Suprapubic skin (tissue), 4 donors: ENCODE measurements around the gene EXD3. TPM values are rescaled to one million over a fixed set of nuclear protein-coding genes. Genes with fewer than 3 reads are reported as not detected.
"Not testable (repeated sequence)": the region's sequence is repeated elsewhere in the genome, so short reads cannot be mapped to it uniquely, and the experiment has no call there.

Source experiments
- DNase-seq, 2 donors: peaks; one replicate each; pipeline ENCODE4 v3.0.0-alpha.2; 2019; ENCODE audit warnings: low spot score in 2 of 2
- H3K27ac ChIP-seq: fragments of 200-600 bp; sonication (generic); one replicate; pipeline ENCODE4 v1.5.1; 2019
- H3K27me3 ChIP-seq: fragments of 200-600 bp; sonication (generic); one replicate; pipeline ENCODE4 v1.5.1; 2019
- H3K36me3 ChIP-seq: fragments of 200-600 bp; sonication (generic); one replicate; pipeline ENCODE4 v1.5.1; 2019
- H3K4me1 ChIP-seq: fragments of 200-600 bp; sonication (generic); one replicate; pipeline ENCODE4 v1.5.1; 2019
- H3K4me3 ChIP-seq: fragments of 200-600 bp; sonication (generic); one replicate; pipeline ENCODE4 v1.5.1; 2019; ENCODE audit warnings: mild to moderate bottlenecking
- H3K9me3 ChIP-seq: fragments of 200-600 bp; sonication (generic); one replicate; pipeline ENCODE4 v1.5.1; 2019
- EP300 ChIP-seq: sonication (generic); formaldehyde crosslinking; IDR thresholded peaks from one replicate; pipeline ENCODE4 v1.6.1; 2017; ENCODE audit warnings: antibody characterized with exemption
- POLR2A ChIP-seq, 2 donors: fragments of 450-650 bp; IDR thresholded peaks; one replicate each; pipeline ENCODE4 v1.6.1; 2017; ENCODE audit warnings: antibody characterized with exemption in 2 of 2, mild to moderate bottlenecking in 2 of 2, moderate library complexity in 2 of 2
- POLR2AphosphoS5 ChIP-seq, 3 donors: sonication (generic); formaldehyde crosslinking; IDR thresholded peaks; one replicate each; pipeline ENCODE4 v1.6.1; 2017; ENCODE audit warnings: antibody characterized with exemption in 3 of 3
- WGBS: methylation state at CpG from one replicate; pipeline ENCODE4 v1.1.5; 2018; 5-methylcytosine and 5-hydroxymethylcytosine counted together
- total RNA-seq, 4 donors: library from RNA; depleted of rRNA; stranded (reverse); fragments of >200 nt; gene quantifications; one replicate each; pipeline ENCODE4 v1.1.0, GENCODE V29; 2016
- TF ChIP-seq, protein P1 (sequence below), 2 donors: fragments of 200-600 bp in 1 of 2; fragments of 450-650 bp in 1 of 2; sonication (generic) in 1 of 2; IDR thresholded peaks; one replicate each; pipeline ENCODE4 v1.5.1; 2016 to 2019; ENCODE audit warnings: antibody characterized with exemption in 2 of 2, mild to moderate bottlenecking in 1 of 2, moderate library complexity in 1 of 2

EXD3 gene, protein sequence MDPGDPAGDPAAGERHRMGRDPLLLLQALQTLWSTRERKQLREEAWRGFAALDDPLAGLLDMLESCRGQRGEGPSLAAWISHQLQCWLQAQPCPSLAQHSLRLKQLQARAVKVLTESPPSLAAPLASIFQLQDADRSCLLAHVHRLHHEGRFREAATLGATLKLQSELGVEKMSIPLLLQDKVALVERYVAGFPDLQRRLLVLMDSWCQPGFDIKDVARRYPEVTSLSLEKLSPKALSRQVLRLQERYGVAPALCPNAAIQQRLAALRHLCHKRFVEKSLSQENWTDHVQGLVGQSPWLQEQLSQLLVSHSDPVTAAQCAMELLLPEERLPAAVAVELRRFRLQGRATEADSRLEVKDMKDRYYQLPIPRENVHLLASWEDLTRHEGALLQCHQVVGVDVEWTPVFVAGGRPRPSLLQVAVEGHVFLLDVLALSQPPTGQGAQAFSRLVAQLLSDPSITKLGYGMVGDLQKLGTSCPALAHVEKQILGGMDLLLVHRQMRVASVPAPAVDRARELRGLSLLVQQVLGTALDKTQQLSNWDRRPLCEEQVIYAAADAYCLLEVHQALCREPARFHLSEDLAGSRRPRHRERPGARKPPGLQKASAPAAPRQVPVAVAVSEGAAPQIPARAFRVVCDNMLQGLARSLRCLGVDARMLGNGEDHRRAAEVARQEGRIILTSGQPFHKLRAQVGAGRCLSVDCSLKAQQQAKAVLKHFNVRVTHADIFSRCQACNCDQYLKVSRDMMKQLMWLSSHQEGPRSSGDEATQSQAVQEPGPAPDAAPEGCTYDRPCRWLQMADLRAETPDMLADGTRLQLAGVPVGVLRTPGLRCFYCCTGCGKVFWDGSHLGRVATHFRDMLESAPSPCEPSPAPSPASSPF
- 10 to 100 TPM in 3 of 4 donors, 1 to 10 TPM in 1; 7.3 to 54.0 (median 16.4) TPM for total RNA-seq

DNA sequence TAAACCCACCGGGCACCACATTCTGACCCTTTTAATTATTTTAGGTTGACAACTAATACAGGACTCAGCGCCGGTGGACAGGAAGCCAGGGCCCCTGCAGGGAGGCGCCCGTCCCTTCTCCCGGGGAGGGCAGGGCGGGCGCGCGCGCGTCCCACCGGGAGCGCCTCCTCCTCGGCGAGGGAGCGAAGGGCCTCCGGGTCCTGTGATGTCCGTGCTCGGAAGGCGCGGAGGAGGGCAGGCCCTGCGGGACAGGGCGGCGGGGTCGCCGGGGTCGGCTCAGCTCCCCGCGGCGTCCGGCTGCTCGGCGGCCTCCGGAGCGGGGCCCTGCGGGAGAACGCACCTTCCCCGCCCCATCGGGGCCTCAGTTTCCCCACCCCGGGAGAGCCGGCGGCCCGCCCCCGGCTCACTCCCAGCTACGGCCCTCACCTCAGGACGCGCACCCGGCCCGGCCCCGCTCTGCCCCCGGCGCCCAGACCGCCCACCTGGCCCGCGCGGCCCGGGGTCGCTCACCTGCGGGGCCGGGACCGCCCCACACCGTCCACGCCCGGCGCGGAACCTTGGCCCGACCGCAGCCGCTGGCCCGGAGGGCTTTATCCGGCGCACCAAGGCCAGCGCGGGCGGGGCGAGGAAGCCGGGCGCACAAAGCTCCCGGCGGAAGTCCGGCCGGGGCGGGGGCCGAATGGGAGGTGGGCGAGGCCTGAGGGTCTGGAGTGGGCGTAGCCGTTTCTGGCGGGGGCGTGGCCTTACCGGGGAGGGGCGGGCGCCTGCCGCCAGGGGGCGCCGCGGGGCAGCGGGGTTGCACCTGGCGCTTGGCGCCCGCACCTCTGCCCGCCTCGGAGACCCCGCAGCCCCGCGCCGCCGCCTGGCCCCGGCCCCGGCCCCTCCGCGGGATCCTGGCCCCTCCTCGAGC lies at the start of gene EXD3, which contains the start of gene NOXA1:
EXD3 (minus strand) TSS at position 559 of the 910 bp plus-strand sequence. CDS start 27,805 bp downstream, outside the sequence.
NOXA1 (plus strand) TSS at position 790 of the 910 bp plus-strand sequence. CDS start 137 bp downstream, outside the sequence.
- Histone ChIP-seq H3K9me3 (no peaks in the 10 kb centered on the region), H3K27me3 (no peaks in the 10 kb centered on the region), H3K27ac (peak within 1 kb of the TSS; percentile 78), H3K4me1 (peaks cover 40% of the 10 kb centered on the region), H3K36me3 (no peaks in the 10 kb centered on the region), H3K4me3 (peak within 1 kb of the TSS; percentile 97)
- TF ChIP-seq, protein P1, sequence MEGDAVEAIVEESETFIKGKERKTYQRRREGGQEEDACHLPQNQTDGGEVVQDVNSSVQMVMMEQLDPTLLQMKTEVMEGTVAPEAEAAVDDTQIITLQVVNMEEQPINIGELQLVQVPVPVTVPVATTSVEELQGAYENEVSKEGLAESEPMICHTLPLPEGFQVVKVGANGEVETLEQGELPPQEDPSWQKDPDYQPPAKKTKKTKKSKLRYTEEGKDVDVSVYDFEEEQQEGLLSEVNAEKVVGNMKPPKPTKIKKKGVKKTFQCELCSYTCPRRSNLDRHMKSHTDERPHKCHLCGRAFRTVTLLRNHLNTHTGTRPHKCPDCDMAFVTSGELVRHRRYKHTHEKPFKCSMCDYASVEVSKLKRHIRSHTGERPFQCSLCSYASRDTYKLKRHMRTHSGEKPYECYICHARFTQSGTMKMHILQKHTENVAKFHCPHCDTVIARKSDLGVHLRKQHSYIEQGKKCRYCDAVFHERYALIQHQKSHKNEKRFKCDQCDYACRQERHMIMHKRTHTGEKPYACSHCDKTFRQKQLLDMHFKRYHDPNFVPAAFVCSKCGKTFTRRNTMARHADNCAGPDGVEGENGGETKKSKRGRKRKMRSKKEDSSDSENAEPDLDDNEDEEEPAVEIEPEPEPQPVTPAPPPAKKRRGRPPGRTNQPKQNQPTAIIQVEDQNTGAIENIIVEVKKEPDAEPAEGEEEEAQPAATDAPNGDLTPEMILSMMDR (IDR thresholded peaks at IDR 0.05), result peak; percentile 40 to 83
- no peak for TF ChIP-seq POLR2AphosphoS5 (IDR thresholded peaks at IDR 0.05)
- DNase-seq, result peak; percentile 95
- WGBS, result under 1% methylated on average over 20 of the region's 113 CpGs

DNA sequence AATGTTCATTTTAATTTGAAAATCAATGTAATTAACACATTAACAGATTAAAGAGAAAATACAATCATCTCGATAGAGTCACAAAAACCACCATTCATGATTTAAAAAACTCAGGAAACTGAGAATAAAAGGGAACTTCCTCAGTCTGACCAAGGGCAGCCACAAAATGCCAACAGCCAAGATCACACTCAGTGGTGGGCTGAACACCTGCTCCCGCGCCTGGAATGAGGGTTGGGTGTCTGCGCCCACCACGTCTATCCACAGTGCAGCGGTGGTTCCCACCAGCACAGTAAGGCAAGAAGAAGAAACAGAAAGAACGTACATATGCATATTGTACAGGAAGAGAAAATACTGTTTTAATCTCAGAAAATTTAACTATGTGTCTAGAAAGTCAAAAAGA lies 47.8 kb upstream of the EXD3 start:
- no peak for TF ChIP-seq POLR2AphosphoS5 (IDR thresholded peaks at IDR 0.05)
- TF ChIP-seq EP300, result no peak
- TF ChIP-seq POLR2A (IDR thresholded peaks at IDR 0.05), result no peak
- H3K27me3 ChIP-seq, result no peaks in the 10 kb centered on the region
- H3K36me3 ChIP-seq, result peaks cover 11% of the 10 kb centered on the region
- H3K27ac ChIP-seq, result no peak overlapping the region
- no peak overlapping the region for H3K4me3 ChIP-seq
- peaks cover 7% of the 10 kb centered on the region for H3K9me3 ChIP-seq
- DNase-seq, result no peak
- no peaks in the 10 kb centered on the region for H3K4me1 ChIP-seq
- WGBS, result 69% methylated on average over 7 of the region's 7 CpGs

DNA sequence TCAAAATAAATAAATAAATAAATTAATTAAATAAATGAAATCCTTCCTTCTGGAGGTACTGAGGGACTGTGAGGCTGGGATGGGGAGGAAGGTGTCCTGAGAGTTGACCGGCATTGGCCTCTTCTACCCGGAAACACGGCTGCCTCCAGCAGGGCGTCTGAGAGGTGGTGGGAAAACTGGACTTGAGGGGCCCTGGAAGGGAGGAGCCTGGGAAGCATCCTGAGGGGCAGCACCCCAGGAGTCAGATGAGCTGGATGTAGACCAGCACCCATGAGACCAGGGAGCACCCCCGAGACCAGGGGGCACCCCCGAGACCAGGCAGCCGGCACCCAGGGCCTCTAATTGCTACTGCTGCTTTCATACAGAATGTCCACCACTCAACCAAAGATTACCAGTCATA lies 44.9 kb upstream of the EXD3 start:
- TF ChIP-seq, protein P1 (IDR thresholded peaks at IDR 0.05), result no peak
- TF ChIP-seq POLR2A (IDR thresholded peaks at IDR 0.05) (no peak), EP300 (no peak), POLR2AphosphoS5 (IDR thresholded peaks at IDR 0.05) (no peak)
- WGBS, result 96% methylated on average over 7 of the region's 7 CpGs
- Histone ChIP-seq H3K4me1 (no peaks in the 10 kb centered on the region), H3K9me3 (no peaks in the 10 kb centered on the region), H3K36me3 (peaks cover 23% of the 10 kb centered on the region), H3K27me3 (no peaks in the 10 kb centered on the region), H3K4me3 (no peak overlapping the region), H3K27ac (no peak overlapping the region)
- DNase-seq, result no peak

DNA sequence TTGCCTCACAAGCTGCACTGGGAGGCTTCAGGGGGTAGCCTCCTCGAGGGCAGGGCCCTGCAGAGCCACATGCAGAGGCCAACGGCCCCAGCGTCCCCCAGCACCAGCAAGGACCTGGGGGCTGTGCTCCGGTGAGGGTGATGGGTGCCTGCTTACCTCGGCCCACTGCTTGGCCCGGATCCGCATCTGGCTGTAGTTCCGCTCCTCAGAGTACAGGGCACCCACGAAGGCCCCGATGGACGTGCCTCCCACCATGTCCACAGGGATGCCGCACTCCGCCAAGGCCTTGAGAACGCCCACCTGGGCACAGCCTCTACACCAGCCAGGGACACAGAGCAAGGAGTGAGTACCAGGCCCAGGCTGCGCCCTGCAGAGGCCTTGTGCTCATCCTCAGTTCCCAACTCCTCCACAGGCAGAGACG lies 44.2 kb upstream of the EXD3 start:
- TF ChIP-seq, protein P1 (IDR thresholded peaks at IDR 0.05), result no peak
- no peak for TF ChIP-seq POLR2A (IDR thresholded peaks at IDR 0.05)
- TF ChIP-seq EP300, result no peak
- TF ChIP-seq POLR2AphosphoS5 (IDR thresholded peaks at IDR 0.05), result no peak
- WGBS, result 98% methylated on average over 4 of the region's 16 CpGs
- DNase-seq, result no peak

DNA sequence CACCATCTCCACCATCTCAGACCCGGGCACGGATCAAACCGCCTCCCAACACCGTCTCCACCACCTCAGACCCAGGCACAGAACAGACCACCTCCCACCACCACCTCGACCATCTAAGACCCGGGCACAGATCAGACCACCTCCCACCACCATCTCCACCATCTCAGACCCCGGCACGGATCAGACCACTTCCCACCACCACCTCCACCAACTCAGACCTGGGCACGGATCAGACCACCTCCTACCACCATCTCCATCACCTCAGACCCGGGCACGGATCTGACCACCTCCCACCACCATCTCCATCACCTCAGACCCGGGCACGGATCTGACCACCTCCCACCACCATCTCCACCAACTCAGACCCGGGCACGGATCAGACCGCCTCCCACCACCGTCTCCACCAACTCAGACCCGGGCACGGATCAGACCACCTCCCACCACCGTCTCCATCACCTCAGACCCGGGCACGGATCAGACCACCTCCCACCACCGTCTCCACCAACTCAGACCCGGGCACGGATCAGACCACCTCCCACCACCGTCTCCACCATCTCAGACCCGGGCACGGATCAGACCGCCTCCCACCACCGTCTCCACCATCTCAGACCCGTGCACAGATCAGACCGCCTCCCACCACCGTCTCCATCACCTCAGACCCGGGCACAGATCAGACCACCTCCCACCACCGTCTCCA lies 43.6 kb upstream of the EXD3 start:
- not testable (repeated sequence) for H3K4me3 ChIP-seq, H3K9me3 ChIP-seq, H3K27me3 ChIP-seq, H3K27ac ChIP-seq, H3K4me1 ChIP-seq
- DNase-seq, result peak in 1 of 2 donors; percentile 50
- 91% methylated on average over 35 of the region's 35 CpGs for WGBS
- peaks cover 30% of the 10 kb centered on the region for H3K36me3 ChIP-seq

More for the DNA sequence above, 44.2 kb upstream of the EXD3 start:
- Histone ChIP-seq H3K4me1 (no peaks in the 10 kb centered on the region), H3K27ac (no peak overlapping the region), H3K9me3 (no peaks in the 10 kb centered on the region), H3K27me3 (no peaks in the 10 kb centered on the region), H3K36me3 (peaks cover 25% of the 10 kb centered on the region), H3K4me3 (no peak overlapping the region)
